ENCODE results near the gene TXK. TPM values are rescaled to one million over a fixed set of nuclear protein-coding genes. Genes with fewer than 3 reads are reported as not detected.

Gene TXK
- total RNA-seq, 3 donors from 2014 or later (not counting 1 experiment from before 2014, with no cell fraction given): 197 to 338 (median 225) TPM

DNA sequence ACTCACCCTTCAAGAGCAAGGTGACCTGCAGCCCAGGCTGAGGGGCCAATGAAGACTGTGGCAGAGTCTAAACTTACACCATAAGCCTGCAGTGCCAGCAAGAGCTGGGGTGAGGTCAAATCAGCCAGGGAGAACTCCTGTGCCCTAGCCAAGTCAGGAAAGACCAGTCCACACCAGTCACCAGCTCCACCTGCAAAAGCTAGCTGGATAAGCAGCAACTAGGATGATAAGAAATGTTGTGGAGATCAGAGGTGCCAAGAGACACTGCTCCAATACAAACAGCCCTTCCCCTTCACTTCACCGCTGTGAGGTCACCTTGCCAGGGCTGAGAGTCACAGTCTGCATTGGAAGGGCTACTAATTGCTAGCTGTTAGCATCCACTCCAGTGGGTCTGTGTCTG, 86.2 kb downstream of the TXK start:
- WGBS (ENCODE audit: insufficient coverage): 100% methylated on average over 1 of the region's 1 CpG
- intact Hi-C loops (cut with micrococcal nuclease): loop anchor here (5.0 kb wide), 1 partner anchor 84 kb away; the partner anchor contains the start of gene TXK
- H3K4me1 Mint-ChIP-seq: peaks cover 53 to 60% of the 10 kb centered on the region in 2 donors
- H3K9me3 Mint-ChIP-seq: no peaks in the 10 kb centered on the region
- Histone ChIP-seq H3K27ac (ENCODE audit: low read length) (no peak overlapping the region), H3K27me3 (ENCODE audit: control insufficient read depth, insufficient read depth, low read length) (peaks cover 3% of the 10 kb centered on the region), H3K9me3 (ENCODE audit: control insufficient read depth, insufficient read depth, low read length) (no peaks in the 10 kb centered on the region), H3K4me3 (ENCODE audit: low read length) (no peak overlapping the region), H3K4me1 (ENCODE audit: control insufficient read depth, insufficient read depth, low read length) (peaks cover 50% of the 10 kb centered on the region), H3K36me3 (ENCODE audit: control insufficient read depth, insufficient read depth, low read length) (no peaks in the 10 kb centered on the region)
- DNase-seq: no peak
- TF ChIP-seq, protein P1, sequence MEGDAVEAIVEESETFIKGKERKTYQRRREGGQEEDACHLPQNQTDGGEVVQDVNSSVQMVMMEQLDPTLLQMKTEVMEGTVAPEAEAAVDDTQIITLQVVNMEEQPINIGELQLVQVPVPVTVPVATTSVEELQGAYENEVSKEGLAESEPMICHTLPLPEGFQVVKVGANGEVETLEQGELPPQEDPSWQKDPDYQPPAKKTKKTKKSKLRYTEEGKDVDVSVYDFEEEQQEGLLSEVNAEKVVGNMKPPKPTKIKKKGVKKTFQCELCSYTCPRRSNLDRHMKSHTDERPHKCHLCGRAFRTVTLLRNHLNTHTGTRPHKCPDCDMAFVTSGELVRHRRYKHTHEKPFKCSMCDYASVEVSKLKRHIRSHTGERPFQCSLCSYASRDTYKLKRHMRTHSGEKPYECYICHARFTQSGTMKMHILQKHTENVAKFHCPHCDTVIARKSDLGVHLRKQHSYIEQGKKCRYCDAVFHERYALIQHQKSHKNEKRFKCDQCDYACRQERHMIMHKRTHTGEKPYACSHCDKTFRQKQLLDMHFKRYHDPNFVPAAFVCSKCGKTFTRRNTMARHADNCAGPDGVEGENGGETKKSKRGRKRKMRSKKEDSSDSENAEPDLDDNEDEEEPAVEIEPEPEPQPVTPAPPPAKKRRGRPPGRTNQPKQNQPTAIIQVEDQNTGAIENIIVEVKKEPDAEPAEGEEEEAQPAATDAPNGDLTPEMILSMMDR (IDR thresholded peaks at IDR 0.05): no peak
- peaks cover 47 to 69% of the 10 kb centered on the region in 2 donors for H3K27me3 Mint-ChIP-seq (ENCODE audit: low read depth in 2 of 2)
- peaks cover 6% of the 10 kb centered on the region for H3K36me3 Mint-ChIP-seq
- ATAC-seq: peak in 2 of 3 donors; percentile 14 to 17
- H3K4me3 Mint-ChIP-seq: peak overlapping the region; percentile 93
- peak overlapping the region in 1 of 2 donors; percentile 82 for H3K27ac Mint-ChIP-seq

DNA sequence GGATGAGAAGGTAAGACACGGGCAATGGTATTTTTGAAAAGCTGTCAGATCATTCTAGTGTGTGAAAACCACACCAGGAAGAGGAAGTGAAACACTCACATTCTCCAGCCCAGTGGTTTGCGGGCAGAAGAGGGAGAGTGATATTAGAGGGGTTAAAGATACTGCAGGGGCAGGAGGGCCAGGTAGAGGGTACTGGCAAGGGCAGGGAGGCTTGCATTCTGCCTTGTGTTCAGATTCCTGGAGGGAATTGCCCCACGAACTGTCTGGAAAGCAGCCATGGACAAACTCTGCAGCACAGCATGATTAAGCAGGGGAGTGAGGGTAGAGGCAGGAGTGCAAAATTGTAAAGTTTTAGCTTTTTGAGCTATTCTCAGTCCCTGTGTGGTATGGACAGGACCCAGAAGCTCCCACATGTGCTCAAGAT, 86.6 kb downstream of the TXK start:
- intact Hi-C loops (cut with micrococcal nuclease): loop anchor here (5.0 kb wide), 1 partner anchor 85 kb away; the partner anchor contains the start of gene TXK
- TF ChIP-seq, protein P1 (IDR thresholded peaks at IDR 0.05): no peak
- no peaks in the 10 kb centered on the region for H3K9me3 Mint-ChIP-seq
- H3K4me3 Mint-ChIP-seq: peak overlapping the region; percentile 93
- ATAC-seq (peak; percentile 82 to 93 (median 85)), DNase-seq (peak; percentile 67 to 74)
- peaks cover 3% of the 10 kb centered on the region for H3K27me3 ChIP-seq (ENCODE audit: control insufficient read depth, insufficient read depth, low read length)
- peaks cover 51 to 73% of the 10 kb centered on the region in 2 donors for H3K27me3 Mint-ChIP-seq (ENCODE audit: low read depth in 2 of 2)
- H3K27ac Mint-ChIP-seq: peak overlapping the region; percentile 71 to 82
- WGBS (ENCODE audit: insufficient coverage): 0% methylated on average over 3 of the region's 3 CpGs
- H3K4me3 ChIP-seq (ENCODE audit: low read length): no peak overlapping the region
- H3K27ac ChIP-seq (ENCODE audit: low read length): no peak overlapping the region
- H3K36me3 Mint-ChIP-seq: peaks cover 6% of the 10 kb centered on the region
- peaks cover 50% of the 10 kb centered on the region for H3K4me1 ChIP-seq (ENCODE audit: control insufficient read depth, insufficient read depth, low read length)
- peaks cover 58 to 63% of the 10 kb centered on the region in 2 donors for H3K4me1 Mint-ChIP-seq
- no peaks in the 10 kb centered on the region for H3K36me3 ChIP-seq (ENCODE audit: control insufficient read depth, insufficient read depth, low read length)
- H3K9me3 ChIP-seq (ENCODE audit: control insufficient read depth, insufficient read depth, low read length): no peaks in the 10 kb centered on the region

DNA sequence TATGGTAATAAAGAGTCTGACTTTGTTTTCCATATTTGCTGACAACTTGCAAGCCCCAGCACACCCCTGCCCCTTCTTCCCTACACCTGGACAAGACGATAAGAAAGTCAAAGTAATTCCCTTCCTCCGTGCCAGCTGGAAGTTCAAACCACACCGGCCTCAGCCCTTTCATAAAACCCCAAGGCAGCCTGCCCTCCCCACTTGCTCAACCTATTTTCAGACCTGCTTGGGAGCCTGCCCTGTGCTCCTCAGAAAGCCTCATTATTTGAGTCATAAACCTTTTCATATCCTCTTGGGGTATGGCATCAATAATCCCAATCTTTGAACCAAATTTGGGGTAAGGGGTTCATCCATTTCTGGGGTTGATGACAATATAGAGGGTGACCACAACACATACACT, 88.0 kb downstream of the TXK start:
- Histone ChIP-seq H3K36me3 (ENCODE audit: control insufficient read depth, insufficient read depth, low read length) (no peaks in the 10 kb centered on the region), H3K27ac (ENCODE audit: low read length) (no peak overlapping the region), H3K9me3 (ENCODE audit: control insufficient read depth, insufficient read depth, low read length) (no peaks in the 10 kb centered on the region), H3K4me3 (ENCODE audit: low read length) (no peak overlapping the region), H3K27me3 (ENCODE audit: control insufficient read depth, insufficient read depth, low read length) (peaks cover 3% of the 10 kb centered on the region), H3K4me1 (ENCODE audit: control insufficient read depth, insufficient read depth, low read length) (peaks cover 50% of the 10 kb centered on the region)
- intact Hi-C loops (cut with micrococcal nuclease): loop anchor here (5.0 kb wide), 1 partner anchor 86 kb away; the partner anchor contains the start of gene TXK
- Mint-ChIP-seq H3K36me3 (peaks cover 6% of the 10 kb centered on the region), H3K27ac (peak overlapping the region in 1 of 2 donors; percentile 38), H3K27me3 (ENCODE audit: low read depth in 2 of 2) (peaks cover 51 to 78% of the 10 kb centered on the region in 2 donors), H3K4me3 (peak overlapping the region; percentile 25), H3K4me1 (peaks cover 58 to 63% of the 10 kb centered on the region in 2 donors), H3K9me3 (no peaks in the 10 kb centered on the region)
- WGBS (ENCODE audit: insufficient coverage): 31% methylated on average over 3 of the region's 3 CpGs
- ATAC-seq (no peak), DNase-seq (no peak)
- TF ChIP-seq, protein P1 (IDR thresholded peaks at IDR 0.05): no peak

DNA sequence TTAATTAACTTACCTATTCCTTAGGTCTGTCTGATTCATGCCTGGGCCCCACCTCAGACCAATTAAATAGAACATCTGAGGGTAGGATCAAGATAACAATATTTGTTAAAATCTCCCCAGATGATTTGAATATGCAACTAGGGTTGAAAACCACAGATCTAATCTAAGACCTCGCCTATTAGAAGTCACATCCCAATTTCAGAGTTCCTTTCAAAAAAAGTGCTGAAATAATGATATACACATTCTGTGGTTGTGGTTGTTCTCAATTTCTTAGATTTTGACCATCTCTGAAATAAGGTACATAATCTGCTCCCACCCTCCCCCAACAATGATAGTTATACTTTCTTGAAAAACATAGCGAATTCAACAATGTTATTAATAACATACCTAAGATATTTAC, 89.8 kb downstream of the TXK start:
- Histone ChIP-seq H3K4me1 (ENCODE audit: control insufficient read depth, insufficient read depth, low read length) (peaks cover 50% of the 10 kb centered on the region), H3K4me3 (ENCODE audit: low read length) (no peak overlapping the region), H3K27me3 (ENCODE audit: control insufficient read depth, insufficient read depth, low read length) (peaks cover 3% of the 10 kb centered on the region), H3K36me3 (ENCODE audit: control insufficient read depth, insufficient read depth, low read length) (no peaks in the 10 kb centered on the region), H3K27ac (ENCODE audit: low read length) (no peak overlapping the region), H3K9me3 (ENCODE audit: control insufficient read depth, insufficient read depth, low read length) (no peaks in the 10 kb centered on the region)
- H3K36me3 Mint-ChIP-seq: peaks cover 5% of the 10 kb centered on the region
- peak overlapping the region; percentile 50 for H3K4me3 Mint-ChIP-seq
- intact Hi-C loops (cut with micrococcal nuclease): no loop called here
- no CpG with 5 or more reads among the region's 2 CpGs for WGBS (ENCODE audit: insufficient coverage)
- H3K9me3 Mint-ChIP-seq: no peaks in the 10 kb centered on the region
- DNase-seq (no peak), ATAC-seq (no peak)
- peaks cover 42 to 61% of the 10 kb centered on the region in 2 donors for H3K27me3 Mint-ChIP-seq (ENCODE audit: low read depth in 2 of 2)
- H3K27ac Mint-ChIP-seq: no peak overlapping the region
- TF ChIP-seq, protein P1 (IDR thresholded peaks at IDR 0.05): no peak
- peaks cover 53 to 55% of the 10 kb centered on the region in 2 donors for H3K4me1 Mint-ChIP-seq
